ENCODE measurements around the gene SPRED3. TPM values are rescaled to one million over a fixed set of nuclear protein-coding genes. Genes with fewer than 3 reads are reported as not detected.

Gene SPRED3
- total and polyA plus RNA-seq, 9 of the 15 experiments (the other 6 are each of a cell fraction or from before 2014, with no cell fraction given) = 0.05 to 1.3 (median 0.36) TPM

GRCh38 chr19:38355728-38356725, 32.5 kb upstream of the SPRED3 start (continued):
- TF ChIP-seq KAT7 (CRISPR knock-in tag; IDR thresholded peaks at IDR 0.05; ENCODE audit: borderline replicate concordance) (no peak), PCBP1 (IDR thresholded peaks at IDR 0.05; ENCODE audit: low read depth, low read length, poor library complexity, severe bottlenecking) (no peak), ZNF586 (CRISPR knock-in tag; conservative IDR thresholded peaks at IDR 0.05) (no peak), DDX20 (tag; IDR thresholded peaks at IDR 0.05; ENCODE audit: low read depth) (no peak), ZBTB17 (CRISPR knock-in tag; IDR thresholded peaks at IDR 0.05) (no peak), ZNF584 (CRISPR knock-in tag; IDR thresholded peaks at IDR 0.05; ENCODE audit: low read depth) (no peak), ZNF444 (CRISPR knock-in tag; IDR thresholded peaks at IDR 0.05) (no peak), SAFB2 (IDR thresholded peaks at IDR 0.05; ENCODE audit: borderline replicate concordance, low read depth, low read length, severe bottlenecking) (no peak), NFRKB (IDR thresholded peaks at IDR 0.05; ENCODE audit: low read depth) (no peak), CCNT2 (IDR thresholded peaks at IDR 0.05; ENCODE audit: borderline replicate concordance, extremely low read depth, insufficient read length, low read depth, low read length) (no peak), HDAC2 (IDR thresholded peaks at IDR 0.05) (no peak), IFI16 (CRISPR knock-in tag; IDR thresholded peaks at IDR 0.05) (no peak), NFE2 (IDR thresholded peaks at IDR 0.05; ENCODE audit: low read depth) (no peak), FOXJ2 (tag; IDR thresholded peaks at IDR 0.05) (no peak), ZFP36 (IDR thresholded peaks at IDR 0.05; ENCODE audit: low read depth, low read length, partially characterized antibody) (peak; percentile 49), TFE3 (CRISPR knock-in tag; IDR thresholded peaks at IDR 0.05) (no peak), TSHZ1 (CRISPR knock-in tag; IDR thresholded peaks at IDR 0.05) (no peak), KDM1A (IDR thresholded peaks at IDR 0.05) (peak; percentile 25 to 28; a peak in 1 of 4 replicates)
- TF ChIP-seq, protein P1, sequence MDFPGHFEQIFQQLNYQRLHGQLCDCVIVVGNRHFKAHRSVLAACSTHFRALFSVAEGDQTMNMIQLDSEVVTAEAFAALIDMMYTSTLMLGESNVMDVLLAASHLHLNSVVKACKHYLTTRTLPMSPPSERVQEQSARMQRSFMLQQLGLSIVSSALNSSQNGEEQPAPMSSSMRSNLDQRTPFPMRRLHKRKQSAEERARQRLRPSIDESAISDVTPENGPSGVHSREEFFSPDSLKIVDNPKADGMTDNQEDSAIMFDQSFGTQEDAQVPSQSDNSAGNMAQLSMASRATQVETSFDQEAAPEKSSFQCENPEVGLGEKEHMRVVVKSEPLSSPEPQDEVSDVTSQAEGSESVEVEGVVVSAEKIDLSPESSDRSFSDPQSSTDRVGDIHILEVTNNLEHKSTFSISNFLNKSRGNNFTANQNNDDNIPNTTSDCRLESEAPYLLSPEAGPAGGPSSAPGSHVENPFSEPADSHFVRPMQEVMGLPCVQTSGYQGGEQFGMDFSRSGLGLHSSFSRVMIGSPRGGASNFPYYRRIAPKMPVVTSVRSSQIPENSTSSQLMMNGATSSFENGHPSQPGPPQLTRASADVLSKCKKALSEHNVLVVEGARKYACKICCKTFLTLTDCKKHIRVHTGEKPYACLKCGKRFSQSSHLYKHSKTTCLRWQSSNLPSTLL (IDR thresholded peaks at IDR 0.05) = no peak
